Measurements from ENCODE around the gene MYO15A. TPM values are rescaled to one million over a fixed set of nuclear protein-coding genes. Genes with fewer than 3 reads are reported as not detected.

The MYO15A gene
- total and polyA plus RNA-seq, 5 experiments from 2014 or later, result 0.13 to 2.0 (median 0.46) TPM

- H3K27ac Mint-ChIP-seq, result peak within 1 kb of the TSS; percentile 78 to 98 (median 92)
- H3K36me3 Mint-ChIP-seq, result peaks cover 0 to 3% (median 0%) of the 10 kb centered on the region in 3 donors
- no peaks in the 10 kb centered on the region for H3K27me3 Mint-ChIP-seq
- peak; percentile 85 to 98 (median 96) for DNase-seq
- no peaks in the 10 kb centered on the region for H3K9me3 Mint-ChIP-seq
- POLR2A ChIA-PET, result interaction anchor here (1.2 to 1.5 kb wide), 3 partner anchors 36 to 90 kb away, joined by 3 to 6 read pairs (median 4); partner anchors contain the start of genes ALKBH5, MIEF2, SMCR8 and TOP3A
- ATAC-seq, result peak; percentile 95 to 98
- H3K4me1 Mint-ChIP-seq, result peaks cover 15 to 40% (median 28%) of the 10 kb centered on the region in 4 donors
- peak within 1 kb of the TSS; percentile 87 to 99 (median 97) for H3K4me3 Mint-ChIP-seq
Observed at GRCh38 chr17:18225121-18225641, 116.6 kb downstream of the MYO15A start, which contains the start of gene LLGL1. Gene LLGL1 (plus strand): TSS chr17:18225635. CDS start chr17:18225683, 48 bp downstream.

GRCh38 chr17:18225642-18226283, 117.2 kb downstream of the MYO15A start:
- H3K9me3 Mint-ChIP-seq, result no peaks in the 10 kb centered on the region
- H3K36me3 Mint-ChIP-seq, result peaks cover 0 to 3% (median 0%) of the 10 kb centered on the region in 3 donors
- H3K4me3 Mint-ChIP-seq, result peak overlapping the region; percentile 87 to 99 (median 97)
- peaks cover 15 to 41% (median 28%) of the 10 kb centered on the region in 4 donors for H3K4me1 Mint-ChIP-seq
- DNase-seq (peak in 1 of 10 donors; percentile 21), ATAC-seq (no peak)
- peak overlapping the region; percentile 78 to 98 (median 92) for H3K27ac Mint-ChIP-seq
- H3K27me3 Mint-ChIP-seq, result no peaks in the 10 kb centered on the region
- POLR2A ChIA-PET, result interaction anchor here (0.6 to 1.5 kb wide), 3 partner anchors 35 to 89 kb away, joined by 3 to 4 read pairs (median 4); partner anchors contain the start of genes MIEF2, SMCR8 and TOP3A

- peak in 1 of 10 donors; percentile 10 for DNase-seq
- ATAC-seq, result no peak
- POLR2A ChIA-PET, result interaction anchor here (0.6 to 1.2 kb wide), 2 partner anchors 35 to 42 kb away, joined by 4 read pairs; partner anchors contain the start of gene MIEF2
- Mint-ChIP-seq H3K27ac (peak overlapping the region; percentile 78 to 98 (median 92)), H3K9me3 (no peaks in the 10 kb centered on the region), H3K4me3 (peak overlapping the region; percentile 87 to 99 (median 97)), H3K4me1 (peaks cover 15 to 41% (median 28%) of the 10 kb centered on the region in 4 donors), H3K36me3 (peaks cover 0 to 3% (median 0%) of the 10 kb centered on the region in 3 donors), H3K27me3 (no peaks in the 10 kb centered on the region)
Observed at GRCh38 chr17:18226284-18226945, 117.9 kb downstream of the MYO15A start.

GRCh38 chr17:18227635-18228034, 119.1 kb downstream of the MYO15A start:
- peak in 1 of 10 donors; percentile 56 for DNase-seq
- Mint-ChIP-seq H3K9me3 (no peaks in the 10 kb centered on the region), H3K27ac (peak overlapping the region in 2 of 10 donors; percentile 44 to 48), H3K36me3 (peaks cover 0 to 3% (median 0%) of the 10 kb centered on the region in 3 donors), H3K27me3 (no peaks in the 10 kb centered on the region), H3K4me3 (peak overlapping the region in 4 of 10 donors; percentile 3 to 51 (median 40)), H3K4me1 (peaks cover 15 to 41% (median 28%) of the 10 kb centered on the region in 4 donors)
- no peak for ATAC-seq
- POLR2A ChIA-PET, result no interaction called here

- Mint-ChIP-seq H3K27ac (peak overlapping the region in 4 of 10 donors; percentile 33 to 60 (median 52)), H3K36me3 (peaks cover 0 to 3% (median 0%) of the 10 kb centered on the region in 3 donors), H3K4me3 (peak overlapping the region in 3 of 10 donors; percentile 38 to 51 (median 44)), H3K27me3 (no peaks in the 10 kb centered on the region), H3K4me1 (peaks cover 15 to 41% (median 28%) of the 10 kb centered on the region in 4 donors), H3K9me3 (no peaks in the 10 kb centered on the region)
- ATAC-seq (no peak), DNase-seq (no peak)
- POLR2A ChIA-PET, result no interaction called here
Observed at GRCh38 chr17:18228176-18228682, 119.7 kb downstream of the MYO15A start.

GRCh38 chr17:18229254-18229653, 120.7 kb downstream of the MYO15A start:
- H3K27me3 Mint-ChIP-seq, result no peaks in the 10 kb centered on the region
- ATAC-seq (no peak), DNase-seq (peak in 1 of 10 donors; percentile 50)
- H3K9me3 Mint-ChIP-seq, result no peaks in the 10 kb centered on the region
- H3K36me3 Mint-ChIP-seq, result peaks cover 0 to 3% (median 0%) of the 10 kb centered on the region in 3 donors
- no peak overlapping the region for H3K27ac Mint-ChIP-seq
- POLR2A ChIA-PET, result no interaction called here
- H3K4me3 Mint-ChIP-seq, result peak overlapping the region in 1 of 10 donors; percentile 30
- peaks cover 15 to 41% (median 28%) of the 10 kb centered on the region in 4 donors for H3K4me1 Mint-ChIP-seq

Other genes starting within 250 kb of the MYO15A start
- gene TOM1L2, start 136.4 kb upstream of the MYO15A start, total RNA-seq, result 10 to 100 TPM; 65.2 to 71.1 TPM
- gene TOM1L2, start 136.4 kb upstream of the MYO15A start, polyA plus RNA-seq, result 10 to 100 TPM in 1 of 3 donors, 1 to 10 TPM in 2; 2.5 to 11.6 (median 7.4) TPM
- gene DRC3, start 135.9 kb upstream of the MYO15A start, total RNA-seq, result 1 to 10 TPM; 1.1 to 1.7 TPM
- under 1 TPM in 2 of 3 donors, not detected in 1; 0.31 to 0.91 TPM for gene DRC3, start 135.9 kb upstream of the MYO15A start, polyA plus RNA-seq
- gene ATPAF2, start 69.6 kb upstream of the MYO15A start, total RNA-seq, result 10 to 100 TPM; 22.0 to 28.7 TPM
- 10 to 100 TPM; 15.3 to 21.8 (median 21.2) TPM for gene ATPAF2, start 69.6 kb upstream of the MYO15A start, polyA plus RNA-seq
- 10 to 100 TPM; 10.4 to 10.7 TPM for gene GID4, start 69.3 kb upstream of the MYO15A start, total RNA-seq
- 1 to 10 TPM; 3.4 to 7.1 (median 6.0) TPM for gene GID4, start 69.3 kb upstream of the MYO15A start, polyA plus RNA-seq
- gene DRG2, start 20.8 kb upstream of the MYO15A start, total RNA-seq, result 10 to 100 TPM; 48.6 to 49.4 TPM
- 10 to 100 TPM; 38.8 to 45.2 (median 45.2) TPM for gene DRG2, start 20.8 kb upstream of the MYO15A start, polyA plus RNA-seq
- 100 to 1,000 TPM; 109 to 120 TPM for gene ALKBH5, start 75.1 kb downstream of the MYO15A start, total RNA-seq
- 100 to 1,000 TPM; 125 to 148 (median 129) TPM for gene ALKBH5, start 75.1 kb downstream of the MYO15A start, polyA plus RNA-seq
- 10 to 100 TPM; 16.8 to 17.3 TPM for gene LLGL1, start 116.9 kb downstream of the MYO15A start, total RNA-seq
- 1 to 10 TPM; 1.2 to 1.9 (median 1.5) TPM for gene LLGL1, start 116.9 kb downstream of the MYO15A start, polyA plus RNA-seq
- 100 to 1,000 TPM; 318 to 327 TPM for gene FLII, start 150.0 kb downstream of the MYO15A start, total RNA-seq
- gene FLII, start 150.0 kb downstream of the MYO15A start, polyA plus RNA-seq, result 100 to 1,000 TPM in 2 of 3 donors, 10 to 100 TPM in 1; 81.2 to 180 (median 100) TPM
- 10 to 100 TPM; 16.7 to 17.4 TPM for gene MIEF2, start 151.9 kb downstream of the MYO15A start, total RNA-seq
- 10 to 100 TPM; 10.7 to 14.4 (median 10.8) TPM for gene MIEF2, start 151.9 kb downstream of the MYO15A start, polyA plus RNA-seq
- gene TOP3A, start 206.2 kb downstream of the MYO15A start, total RNA-seq, result 10 to 100 TPM; 47.7 to 49.7 TPM
- 10 to 100 TPM in 2 of 3 donors, 1 to 10 TPM in 1; 9.0 to 24.9 (median 13.5) TPM for gene TOP3A, start 206.2 kb downstream of the MYO15A start, polyA plus RNA-seq
- gene SMCR8, start 206.5 kb downstream of the MYO15A start, total RNA-seq, result 10 to 100 TPM; 49.4 to 51.7 TPM
- gene SMCR8, start 206.5 kb downstream of the MYO15A start, polyA plus RNA-seq, result 1 to 10 TPM; 3.0 to 6.0 (median 5.3) TPM

All from naive thymus-derived CD8-positive, alpha-beta T cell (primary cell).